GM18868 (cell line): ENCODE measurements around the gene FAM234B.
"Not testable (repeated sequence)": the region's sequence is repeated elsewhere in the genome, so short reads cannot be mapped to it uniquely, and the experiment has no call there.

ENCODE experiments used
- ATAC-seq: cut with Tn5 transposase; IDR thresholded peaks from one replicate; pipeline ENCODE4 v1.9.1; 2021; ENCODE audit warnings: mild to moderate bottlenecking, moderate library complexity; ENCODE audit not compliant: unreplicated experiment

Gene FAM234B

GRCh38 chr12:13060581-13060980 lies 16.4 kb downstream of the FAM234B start:
- ATAC-seq, result no peak

- ATAC-seq, result no peak
Measured at GRCh38 chr12:13061377-13061776, 17.2 kb downstream of the FAM234B start.

GRCh38 chr12:13062669-13063068 lies 18.5 kb downstream of the FAM234B start:
- no peak for ATAC-seq

GRCh38 chr12:13066014-13066413 lies 21.8 kb downstream of the FAM234B start:
- no peak for ATAC-seq

- no peak for ATAC-seq
Measured at GRCh38 chr12:13066459-13066858, 22.3 kb downstream of the FAM234B start.

GRCh38 chr12:13067322-13067721 lies 23.1 kb downstream of the FAM234B start:
- no peak for ATAC-seq

GRCh38 chr12:13069380-13069779 lies 25.2 kb downstream of the FAM234B start:
- ATAC-seq, result no peak

- no peak for ATAC-seq
Measured at GRCh38 chr12:13071305-13072280, 27.4 kb downstream of the FAM234B start.

GRCh38 chr12:13073173-13073572 lies 29.0 kb downstream of the FAM234B start:
- ATAC-seq, result no peak

GRCh38 chr12:13074396-13075117 lies 30.4 kb downstream of the FAM234B start:
- ATAC-seq, result no peak

- ATAC-seq, result no peak
Measured at GRCh38 chr12:13075118-13075480, 30.9 kb downstream of the FAM234B start.

GRCh38 chr12:13075786-13076570 lies 31.8 kb downstream of the FAM234B start:
- no peak for ATAC-seq

- no peak for ATAC-seq
Measured at GRCh38 chr12:13079440-13079906, 35.3 kb downstream of the FAM234B start.

GRCh38 chr12:13080266-13080665 lies 36.1 kb downstream of the FAM234B start:
- no peak for ATAC-seq

GRCh38 chr12:13082861-13083260 lies 38.7 kb downstream of the FAM234B start:
- no peak for ATAC-seq

- not testable (repeated sequence) for ATAC-seq
Measured at GRCh38 chr12:13083638-13084037, 39.5 kb downstream of the FAM234B start.

- ATAC-seq, result no peak
Measured at GRCh38 chr12:13084898-13085640, 40.9 kb downstream of the FAM234B start.

- ATAC-seq, result no peak
Measured at GRCh38 chr12:13085968-13086686, 41.9 kb downstream of the FAM234B start.

- ATAC-seq, result no peak
Measured at GRCh38 chr12:13087766-13088165, 43.6 kb downstream of the FAM234B start.

GRCh38 chr12:13088496-13088895 lies 44.3 kb downstream of the FAM234B start:
- ATAC-seq, result no peak
